ENCODE measurements around the gene HSD17B12.

Gene HSD17B12

GRCh38 chr11:43818220-43818619 is 137.7 kb downstream of the HSD17B12 start:
- Histone ChIP-seq H3K27ac (ENCODE audit: low read length) (no peak overlapping the region), H3K9me3 (ENCODE audit: insufficient read depth, low read length, severe bottlenecking) (no peaks in the 10 kb centered on the region), H3K36me3 (ENCODE audit: insufficient read depth, low read length) (peaks cover 50% of the 10 kb centered on the region), H3K4me2 (ENCODE audit: insufficient read depth, low read length) (no peak overlapping the region), H3K9ac (ENCODE audit: low read depth, low read length) (no peak overlapping the region), H4K20me1 (ENCODE audit: insufficient read depth, low read length) (no peaks in the 10 kb centered on the region), H3K27me3 (ENCODE audit: insufficient read depth, low read length, poor library complexity) (no peaks in the 10 kb centered on the region), H3K4me1 (ENCODE audit: insufficient read depth, low read length) (no peaks in the 10 kb centered on the region), H3K79me2 (ENCODE audit: insufficient read depth, low read length) (peaks cover 2% of the 10 kb centered on the region; the same call in 1 of the 2 replicates), H3K4me3 (ENCODE audit: low read depth in 1 of 2, low read length in 2 of 2) (no peak overlapping the region), H2AFZ (ENCODE audit: low read depth, low read length) (no peak overlapping the region)
- DNase-seq, result no peak
- TF ChIP-seq EZH2 (IDR thresholded peaks at IDR 0.05; ENCODE audit: borderline replicate concordance, low read depth, low read length, severe bottlenecking) (no peak), CTCF (IDR thresholded peaks at IDR 0.05; ENCODE audit: borderline replicate concordance, extremely low read depth, low read length, poor library complexity, severe bottlenecking) (no peak)
- no peak for ATAC-seq (ENCODE audit: insufficient read depth, low read depth)

- Histone ChIP-seq H3K4me2 (ENCODE audit: insufficient read depth, low read length) (no peak overlapping the region), H3K9ac (ENCODE audit: low read depth, low read length) (no peak overlapping the region), H3K36me3 (ENCODE audit: insufficient read depth, low read length) (peaks cover 49% of the 10 kb centered on the region), H3K27ac (ENCODE audit: low read length) (no peak overlapping the region), H3K79me2 (ENCODE audit: insufficient read depth, low read length) (peaks cover 2% of the 10 kb centered on the region; the same call in 1 of the 2 replicates), H3K9me3 (ENCODE audit: insufficient read depth, low read length, severe bottlenecking) (no peaks in the 10 kb centered on the region), H3K27me3 (ENCODE audit: insufficient read depth, low read length, poor library complexity) (no peaks in the 10 kb centered on the region), H3K4me3 (ENCODE audit: low read depth in 1 of 2, low read length in 2 of 2) (no peak overlapping the region), H4K20me1 (ENCODE audit: insufficient read depth, low read length) (no peaks in the 10 kb centered on the region), H2AFZ (ENCODE audit: low read depth, low read length) (no peak overlapping the region), H3K4me1 (ENCODE audit: insufficient read depth, low read length) (no peaks in the 10 kb centered on the region)
- DNase-seq (no peak), ATAC-seq (ENCODE audit: insufficient read depth, low read depth) (no peak)
- TF ChIP-seq EZH2 (IDR thresholded peaks at IDR 0.05; ENCODE audit: borderline replicate concordance, low read depth, low read length, severe bottlenecking) (no peak), CTCF (IDR thresholded peaks at IDR 0.05; ENCODE audit: borderline replicate concordance, extremely low read depth, low read length, poor library complexity, severe bottlenecking) (no peak)
Observed at GRCh38 chr11:43819926-43820325, 139.4 kb downstream of the HSD17B12 start.

GRCh38 chr11:43823316-43823715 is 142.8 kb downstream of the HSD17B12 start:
- Histone ChIP-seq H4K20me1 (ENCODE audit: insufficient read depth, low read length) (no peaks in the 10 kb centered on the region), H2AFZ (ENCODE audit: low read depth, low read length) (no peak overlapping the region), H3K9me3 (ENCODE audit: insufficient read depth, low read length, severe bottlenecking) (no peaks in the 10 kb centered on the region), H3K9ac (ENCODE audit: low read depth, low read length) (no peak overlapping the region), H3K36me3 (ENCODE audit: insufficient read depth, low read length) (peaks cover 35% of the 10 kb centered on the region), H3K27ac (ENCODE audit: low read length) (no peak overlapping the region), H3K79me2 (ENCODE audit: insufficient read depth, low read length) (peaks cover 2% of the 10 kb centered on the region; the same call in 1 of the 2 replicates), H3K4me2 (ENCODE audit: insufficient read depth, low read length) (no peak overlapping the region), H3K4me1 (ENCODE audit: insufficient read depth, low read length) (no peaks in the 10 kb centered on the region), H3K27me3 (ENCODE audit: insufficient read depth, low read length, poor library complexity) (no peaks in the 10 kb centered on the region), H3K4me3 (ENCODE audit: low read depth in 1 of 2, low read length in 2 of 2) (no peak overlapping the region)
- ATAC-seq (ENCODE audit: insufficient read depth, low read depth) (no peak), DNase-seq (no peak)
- TF ChIP-seq CTCF (IDR thresholded peaks at IDR 0.05; ENCODE audit: borderline replicate concordance, extremely low read depth, low read length, poor library complexity, severe bottlenecking) (no peak), EZH2 (IDR thresholded peaks at IDR 0.05; ENCODE audit: borderline replicate concordance, low read depth, low read length, severe bottlenecking) (no peak)

- Histone ChIP-seq H3K27me3 (ENCODE audit: insufficient read depth, low read length, poor library complexity) (no peaks in the 10 kb centered on the region), H3K79me2 (ENCODE audit: insufficient read depth, low read length) (peaks cover 2% of the 10 kb centered on the region; the same call in 1 of the 2 replicates), H3K36me3 (ENCODE audit: insufficient read depth, low read length) (peaks cover 35% of the 10 kb centered on the region), H3K27ac (ENCODE audit: low read length) (no peak overlapping the region), H3K9me3 (ENCODE audit: insufficient read depth, low read length, severe bottlenecking) (no peaks in the 10 kb centered on the region), H3K9ac (ENCODE audit: low read depth, low read length) (no peak overlapping the region), H3K4me3 (ENCODE audit: low read depth in 1 of 2, low read length in 2 of 2) (no peak overlapping the region), H3K4me2 (ENCODE audit: insufficient read depth, low read length) (no peak overlapping the region), H2AFZ (ENCODE audit: low read depth, low read length) (no peak overlapping the region), H3K4me1 (ENCODE audit: insufficient read depth, low read length) (no peaks in the 10 kb centered on the region), H4K20me1 (ENCODE audit: insufficient read depth, low read length) (no peaks in the 10 kb centered on the region)
- DNase-seq (no peak), ATAC-seq (ENCODE audit: insufficient read depth, low read depth) (no peak)
- no peak for TF ChIP-seq EZH2 (IDR thresholded peaks at IDR 0.05; ENCODE audit: borderline replicate concordance, low read depth, low read length, severe bottlenecking)
- no peak for TF ChIP-seq CTCF (IDR thresholded peaks at IDR 0.05; ENCODE audit: borderline replicate concordance, extremely low read depth, low read length, poor library complexity, severe bottlenecking)
Observed at GRCh38 chr11:43823851-43824250, 143.3 kb downstream of the HSD17B12 start.

Measured in DND-41 (cell line).